Panc1 (cell line): ENCODE data around the gene BTK. TPM values are rescaled to one million over a fixed set of nuclear protein-coding genes. Genes with fewer than 3 reads are reported as not detected.

Source experiments
- ATAC-seq: fragments of 200-7000 bp; cut with Tn5 transposase; 2 replicates; pipeline ENCODE4 v1.9.1; 2020; ENCODE audit warnings: mild to moderate bottlenecking, moderate library complexity
- BruUV-seq: library from RNA; stranded (reverse); fragments of 400-500 nt; replicated peaks from 2 replicates; lab custom pipeline; 2021; lab: Mats Ljungman, UMichigan
- CTCF ChIA-PET: fragments of 300-600 bp; sonication (Branson Sonifier 250); formaldehyde crosslinking; loops from one replicate; lab custom pipeline; 2022; ENCODE audit warnings: antibody characterized with exemption; lab: Charles Lee
- POLR2A ChIA-PET: fragments of 300-600 bp; sonication (Branson Sonifier 250); formaldehyde crosslinking; loops from one replicate; lab custom pipeline; 2022; ENCODE audit warnings: antibody characterized with exemption; lab: Charles Lee
- DNase-seq: peaks from one replicate; pipeline ENCODE4 v3.0.0-alpha.2; 2010; ENCODE audit warnings: low read depth, low spot score
- H3K27ac ChIP-seq: 2 replicates; pipeline ENCODE4 v1.5.1; 2011; ENCODE audit warnings: mild to moderate bottlenecking, low read length, inconsistent platforms
- H3K27me3 ChIP-seq: fragments of 200-500 bp; sonication (Bioruptor generic); 2 replicates; pipeline ENCODE4 v1.6.0; 2014; ENCODE audit warnings: low read length, inconsistent platforms; ENCODE audit not compliant: control insufficient read depth, insufficient read depth
- H3K36me3 ChIP-seq: fragments of 200-500 bp; sonication (Bioruptor generic); 2 replicates; pipeline ENCODE4 v1.5.1; 2014; ENCODE audit warnings: inconsistent platforms, mild to moderate bottlenecking, low read length, moderate library complexity; ENCODE audit not compliant: control insufficient read depth, insufficient read depth
- H3K4me1 ChIP-seq: 2 replicates; pipeline ENCODE4 v1.5.1; 2011; ENCODE audit warnings: inconsistent platforms, mild to moderate bottlenecking, low read length, moderate library complexity; ENCODE audit not compliant: control insufficient read depth, insufficient read depth
- H3K4me3 ChIP-seq, 2 experiments: 2 replicates each; pipeline ENCODE4 v1.5.1; 2011 to 2012; ENCODE audit warnings: low read depth in 2 of 2, low read length in 2 of 2, mild to moderate bottlenecking in 2 of 2, inconsistent platforms in 1 of 2, moderate library complexity in 1 of 2
- H3K9me3 ChIP-seq: fragments of 200-500 bp; sonication (Bioruptor generic); 2 replicates; pipeline ENCODE4 v1.5.1; 2014; ENCODE audit warnings: low read depth, mild to moderate bottlenecking, inconsistent platforms, low read length, moderate library complexity; ENCODE audit not compliant: control insufficient read depth, insufficient read depth
- POLR2AphosphoS5 ChIP-seq: IDR thresholded peaks from 2 replicates; pipeline ENCODE4 v1.6.1; 2012; ENCODE audit warnings: mild to moderate bottlenecking, low read depth, low read length, moderate library complexity
- REST ChIP-seq, 2 experiments: IDR thresholded peaks; 2 replicates each; pipeline ENCODE4 v1.6.1; 2011 to 2012; ENCODE audit warnings: low read depth in 2 of 2, control low read depth in 1 of 2, low read length in 1 of 2, mild to moderate bottlenecking in 1 of 2, moderate library complexity in 1 of 2; ENCODE audit not compliant: insufficient read depth in 1 of 2
- SIN3A ChIP-seq: IDR thresholded peaks from 2 replicates; pipeline ENCODE4 v1.6.1; 2012; ENCODE audit warnings: low read depth, mild to moderate bottlenecking, low read length, moderate library complexity, borderline replicate concordance; ENCODE audit not compliant: insufficient read depth
- TCF7L2 ChIP-seq: IDR thresholded peaks from 2 replicates; pipeline ENCODE4 v1.6.1; 2011; ENCODE audit warnings: mild to moderate bottlenecking, low read depth, low read length, inconsistent platforms
- in situ Hi-C: cut with HindIII; loops from 2 replicates; pipeline ENCODE4 v1.10.0; 2016; ENCODE audit warnings: low sequenced_read_pairs, low pct_unique_long_range_greater_than_20kb
- intact Hi-C: fragments of 100-400 bp; cut with micrococcal nuclease; formaldehyde crosslinking; loops from one replicate; pipeline ENCODE4 v1.10.0; 2022; ENCODE audit not compliant: unreplicated experiment
- total RNA-seq: library from RNA; stranded (reverse); gene quantifications from one replicate; pipeline ENCODE4 v1.2.1, GENCODE V29; 2021; ENCODE audit not compliant: unreplicated experiment
- TF ChIP-seq, protein P1 (sequence below): fragments of 450-650 bp; IDR thresholded peaks from 2 replicates; pipeline ENCODE4 v1.5.1; 2017; ENCODE audit warnings: mild to moderate bottlenecking

BTK gene
- total RNA-seq, 1 experiment from 2014 or later, result not detected

- TF ChIP-seq POLR2AphosphoS5 (no peak), SIN3A (no peak), REST (IDR thresholded peaks at IDR 0.05; ENCODE audit: insufficient read depth in 1 of 2, low read depth in 2 of 2, low read length in 1 of 2) (no peak), TCF7L2 (no peak)
- TF ChIP-seq, protein P1, sequence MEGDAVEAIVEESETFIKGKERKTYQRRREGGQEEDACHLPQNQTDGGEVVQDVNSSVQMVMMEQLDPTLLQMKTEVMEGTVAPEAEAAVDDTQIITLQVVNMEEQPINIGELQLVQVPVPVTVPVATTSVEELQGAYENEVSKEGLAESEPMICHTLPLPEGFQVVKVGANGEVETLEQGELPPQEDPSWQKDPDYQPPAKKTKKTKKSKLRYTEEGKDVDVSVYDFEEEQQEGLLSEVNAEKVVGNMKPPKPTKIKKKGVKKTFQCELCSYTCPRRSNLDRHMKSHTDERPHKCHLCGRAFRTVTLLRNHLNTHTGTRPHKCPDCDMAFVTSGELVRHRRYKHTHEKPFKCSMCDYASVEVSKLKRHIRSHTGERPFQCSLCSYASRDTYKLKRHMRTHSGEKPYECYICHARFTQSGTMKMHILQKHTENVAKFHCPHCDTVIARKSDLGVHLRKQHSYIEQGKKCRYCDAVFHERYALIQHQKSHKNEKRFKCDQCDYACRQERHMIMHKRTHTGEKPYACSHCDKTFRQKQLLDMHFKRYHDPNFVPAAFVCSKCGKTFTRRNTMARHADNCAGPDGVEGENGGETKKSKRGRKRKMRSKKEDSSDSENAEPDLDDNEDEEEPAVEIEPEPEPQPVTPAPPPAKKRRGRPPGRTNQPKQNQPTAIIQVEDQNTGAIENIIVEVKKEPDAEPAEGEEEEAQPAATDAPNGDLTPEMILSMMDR, result no peak
- in situ Hi-C loops, result no loop called here
- DNase-seq (no peak), ATAC-seq (no peak)
- no peak overlapping the region for H3K4me3 ChIP-seq
- intact Hi-C loops, result no loop called here
- H3K9me3 ChIP-seq, result no peaks in the 10 kb centered on the region
- no peaks in the 10 kb centered on the region for H3K4me1 ChIP-seq
- ChIA-PET POLR2A (no interaction called here), CTCF (no interaction called here)
- BruUV-seq, result no TSS peak
- no peaks in the 10 kb centered on the region for H3K36me3 ChIP-seq
- H3K27me3 ChIP-seq, result no peaks in the 10 kb centered on the region
- no peak overlapping the region for H3K27ac ChIP-seq
Measured at GRCh38 chrX:101359966-101360365, 26.0 kb downstream of the BTK start.

DNA sequence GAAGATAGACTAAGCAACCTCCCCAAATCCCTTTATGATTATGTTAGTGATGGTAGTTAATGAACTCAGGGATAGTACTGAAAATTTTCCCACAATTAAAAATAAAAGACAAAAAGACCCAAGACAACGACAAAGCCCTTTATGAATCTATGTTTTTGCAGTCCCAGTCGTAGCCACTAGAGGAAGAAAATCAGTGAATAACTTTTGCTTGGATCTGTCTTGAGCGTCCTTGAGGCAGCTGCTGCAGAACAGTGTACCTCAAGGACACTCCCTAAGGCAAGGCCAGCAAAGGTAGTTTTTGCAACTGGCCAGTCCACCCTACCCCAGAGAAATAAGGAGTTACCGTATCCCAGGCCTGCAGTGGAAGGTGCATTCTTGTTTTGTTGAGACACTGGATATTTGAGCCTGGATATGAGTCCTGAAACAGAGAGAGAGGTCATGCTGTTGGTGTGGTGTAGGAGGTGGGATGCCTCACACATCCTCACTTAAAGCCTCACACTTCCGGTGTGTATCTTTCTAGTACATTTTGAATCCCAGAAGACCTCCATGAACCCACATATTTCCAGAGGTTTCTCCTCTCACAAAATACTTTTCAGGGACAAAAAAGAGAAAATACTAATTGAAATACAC is 28.7 kb downstream of the BTK start:
- ATAC-seq (peak; percentile 84), DNase-seq (no peak)
- H3K4me1 ChIP-seq, result no peaks in the 10 kb centered on the region
- in situ Hi-C loops (no loop called here), intact Hi-C loops (no loop called here)
- CTCF ChIA-PET, result no interaction called here
- no peak overlapping the region for H3K27ac ChIP-seq
- H3K9me3 ChIP-seq, result no peaks in the 10 kb centered on the region
- H3K27me3 ChIP-seq, result no peaks in the 10 kb centered on the region
- no peak overlapping the region for H3K4me3 ChIP-seq
- no TSS peak for BruUV-seq
- no peak for TF ChIP-seq SIN3A
- TF ChIP-seq, protein P1, result peak; percentile 57; the same call in 1 of the 2 replicates
- no peaks in the 10 kb centered on the region for H3K36me3 ChIP-seq
- POLR2A ChIA-PET, result no interaction called here
